Spleen (tissue), 7 donors: Measurements from ENCODE around the gene NCBP3.

ENCODE experiments used
- CTCF ChIP-seq, 11 experiments: fragments of 200-600 bp in 7 of 11; fragments of 450-650 bp in 4 of 11; sonication (generic) in 4 of 11; IDR thresholded peaks in 8 of 11; conservative IDR thresholded peaks in 3 of 11; 1 replicate in 7 of 11; 2 replicates in 4 of 11; pipeline versions ENCODE4 v1.4.0 to v1.8.0; 2016 to 2021; ENCODE audit warnings: antibody characterized with exemption in 11 of 11, inconsistent platforms in 4 of 11, mild to moderate bottlenecking in 1 of 11
- POLR2A ChIP-seq, 3 donors: fragments of 450-650 bp; IDR thresholded peaks; one replicate each; pipeline ENCODE4 v1.5.1; 2017; ENCODE audit warnings: antibody characterized with exemption in 3 of 3, mild to moderate bottlenecking in 1 of 3
- POLR2AphosphoS5 ChIP-seq, 3 donors: sonication (generic); formaldehyde crosslinking; IDR thresholded peaks; one replicate each; pipeline ENCODE4 v1.5.1; 2017; ENCODE audit warnings: antibody characterized with exemption in 3 of 3
- donor health status: DM: no; HTN: no; CAD: no; lungs with moderate emphysema.
- donor health status: DM: no; HTN: no; CAD: no.
- donor health status: DM: no; HTN: no; CAD: no.

- TF ChIP-seq CTCF (IDR thresholded peaks at IDR 0.05 in 8 of 11, conservative IDR thresholded peaks at IDR 0.05 in 3 of 11), result no peak
- no peak for TF ChIP-seq POLR2AphosphoS5 (IDR thresholded peaks at IDR 0.05)
- TF ChIP-seq POLR2A (IDR thresholded peaks at IDR 0.05), result no peak
Observed at GRCh38 chr17:3836551-3836950, 9.5 kb downstream of the NCBP3 start.
